Psoas muscle (tissue), 8 donors: Measurements from ENCODE around the gene SCAPER. TPM values are rescaled to one million over a fixed set of nuclear protein-coding genes. Genes with fewer than 3 reads are reported as not detected.

Source experiments
- ATAC-seq, 4 donors: fragments of 200-7000 bp; cut with Tn5 transposase; one replicate each; pipeline ENCODE4 v1.9.1; 2020; ENCODE audit warnings: moderate library complexity in 3 of 4, mild to moderate bottlenecking in 2 of 4
- DNase-seq, 2 donors: peaks; one replicate each; pipeline ENCODE4 v3.0.0-alpha.2; 2020
- H3K27ac ChIP-seq: fragments of 200-600 bp; one replicate; pipeline ENCODE4 v1.8.0; 2022
- H3K27me3 ChIP-seq, 3 donors: fragments of 200-600 bp in 1 of 3; one replicate each; pipeline versions ENCODE4 v1.6.1 to v1.8.0; 2013 to 2022; ENCODE audit warnings: low read length in 2 of 3, mild to moderate bottlenecking in 2 of 3, moderate library complexity in 1 of 3; ENCODE audit not compliant: insufficient read depth in 3 of 3
- H3K36me3 ChIP-seq, 2 donors: fragments of 200-600 bp in 1 of 2; one replicate each; pipeline versions ENCODE4 v1.6.1 to v1.8.0; 2013 to 2022; ENCODE audit warnings: low read depth in 1 of 2, mild to moderate bottlenecking in 1 of 2, moderate library complexity in 1 of 2; ENCODE audit not compliant: insufficient read depth in 1 of 2
- H3K4me1 ChIP-seq: fragments of 200-600 bp; one replicate; pipeline ENCODE4 v1.8.0; 2022
- H3K4me3 ChIP-seq: fragments of 200-600 bp; one replicate; pipeline ENCODE4 v1.8.0; 2022; ENCODE audit warnings: mild to moderate bottlenecking
- H3K9me3 ChIP-seq: fragments of 200-600 bp; one replicate; pipeline ENCODE4 v1.8.0; 2022
- CTCF ChIP-seq: fragments of 200-600 bp; IDR thresholded peaks from one replicate; pipeline ENCODE4 v1.8.0; 2022; ENCODE audit warnings: antibody characterized with exemption
- WGBS, 3 donors: extraction: QIAGEN DNeasy Blood & Tissue Kit; methylation state at CpG; one replicate each; pipeline versions ENCODE4 v1.1.6 to v1.1.7; 2013; 5-methylcytosine and 5-hydroxymethylcytosine counted together
- intact Hi-C, 2 donors: fragments of 100-400 bp; cut with DNase I; formaldehyde crosslinking; loops; one replicate each; pipeline versions ENCODE4 v1.11.0 to v1.14.2; 2022
- polyA plus RNA-seq, 3 donors: library from polyadenylated mRNA; stranded (reverse); fragments of 200-250 nt; gene quantifications; one replicate each; pipeline ENCODE4 v1.2.3, GENCODE V29; 2013
- total RNA-seq, 4 donors: library from RNA; stranded (reverse); fragmentation: NEBNext Ultra II Directional in 2 of 4; extraction: Animal tissue kit (Norgen Biotek cat#: 25700) in 2 of 4; gene quantifications; one replicate each; pipeline versions ENCODE4 v1.2.1 to v1.2.4, GENCODE V29; 2021 to 2023
- donor health status: healthy with polysubstance abuse.
- donor health status: DM: no; HTN: no; CAD: no; lungs with moderate emphysema.
- donor health status: Bipolar disorder and iron deficiency.
- donor health status: healthy.
- donor health status: DM: yes; HTN: yes; CAD: no.
- donor health status: DM: no; HTN: no; CAD: no.
- donor health status: DM: no; HTN: no; CAD: no.
- donor health status: DM: yes; HTN: yes; CAD: no.

SCAPER gene
- total and polyA plus RNA-seq, 7 donors: 4.1 to 28.7 (median 20.0) TPM

- Histone ChIP-seq H3K36me3 (peaks cover 0 to 26% of the 10 kb centered on the region in 2 donors), H3K4me3 (no peak overlapping the region), H3K4me1 (peaks cover under 1% of the 10 kb centered on the region), H3K27ac (no peak overlapping the region), H3K9me3 (no peaks in the 10 kb centered on the region), H3K27me3 (no peaks in the 10 kb centered on the region)
- DNase-seq (no peak), ATAC-seq (no peak)
- no peak for TF ChIP-seq CTCF
- intact Hi-C loops: no loop called here
- WGBS, 3 donors: 67 to 79% (median 71%) methylated on average over 1 of the region's 1 CpG
Observed at GRCh38 chr15:76803049-76803571, 102.0 kb downstream of the SCAPER start.

- ATAC-seq (no peak), DNase-seq (no peak)
- peaks cover 0 to 26% of the 10 kb centered on the region in 2 donors for H3K36me3 ChIP-seq
- H3K9me3 ChIP-seq: no peaks in the 10 kb centered on the region
- no peaks in the 10 kb centered on the region for H3K27me3 ChIP-seq
- no peak for TF ChIP-seq CTCF
- 95% methylated on average over 3 of the region's 3 CpGs for WGBS, 3 donors
- intact Hi-C loops: no loop called here
- no peak overlapping the region for H3K27ac ChIP-seq
- no peak overlapping the region for H3K4me3 ChIP-seq
- H3K4me1 ChIP-seq: peaks cover 5% of the 10 kb centered on the region
Observed at GRCh38 chr15:76802411-76802810, 102.7 kb downstream of the SCAPER start.

- 76 to 100% (median 98%) methylated on average over 2 of the region's 2 CpGs for WGBS, 3 donors
- Histone ChIP-seq H3K27ac (no peak overlapping the region), H3K36me3 (peaks cover 0 to 28% of the 10 kb centered on the region in 2 donors), H3K9me3 (no peaks in the 10 kb centered on the region), H3K4me1 (peaks cover 5% of the 10 kb centered on the region), H3K4me3 (no peak overlapping the region), H3K27me3 (no peaks in the 10 kb centered on the region)
- DNase-seq: no peak
- ATAC-seq: peak; percentile 34 to 88 (median 72)
- intact Hi-C loops: no loop called here
- TF ChIP-seq CTCF: no peak
Observed at GRCh38 chr15:76799760-76800159, 105.4 kb downstream of the SCAPER start.

GRCh38 chr15:76795217-76795616 is 109.9 kb downstream of the SCAPER start:
- Histone ChIP-seq H3K36me3 (peaks cover 0 to 51% of the 10 kb centered on the region in 2 donors), H3K4me3 (no peak overlapping the region), H3K27ac (no peak overlapping the region), H3K4me1 (peaks cover 5% of the 10 kb centered on the region), H3K9me3 (no peaks in the 10 kb centered on the region), H3K27me3 (no peaks in the 10 kb centered on the region)
- intact Hi-C loops: no loop called here
- TF ChIP-seq CTCF: no peak
- WGBS, 3 donors: 83 to 85% (median 84%) methylated on average over 5 of the region's 5 CpGs
- ATAC-seq (no peak), DNase-seq (no peak)

GRCh38 chr15:76793162-76793561 is 112.0 kb downstream of the SCAPER start:
- DNase-seq: no peak
- no peak for ATAC-seq
- TF ChIP-seq CTCF: no peak
- peaks cover 5% of the 10 kb centered on the region for H3K4me1 ChIP-seq
- no peak overlapping the region for H3K4me3 ChIP-seq
- no peaks in the 10 kb centered on the region for H3K9me3 ChIP-seq
- H3K36me3 ChIP-seq: peaks cover 0 to 43% of the 10 kb centered on the region in 2 donors
- H3K27me3 ChIP-seq: no peaks in the 10 kb centered on the region
- H3K27ac ChIP-seq: no peak overlapping the region
- intact Hi-C loops: no loop called here
